Measurements from ENCODE around the gene INSIG1.

The INSIG1 gene

DNA sequence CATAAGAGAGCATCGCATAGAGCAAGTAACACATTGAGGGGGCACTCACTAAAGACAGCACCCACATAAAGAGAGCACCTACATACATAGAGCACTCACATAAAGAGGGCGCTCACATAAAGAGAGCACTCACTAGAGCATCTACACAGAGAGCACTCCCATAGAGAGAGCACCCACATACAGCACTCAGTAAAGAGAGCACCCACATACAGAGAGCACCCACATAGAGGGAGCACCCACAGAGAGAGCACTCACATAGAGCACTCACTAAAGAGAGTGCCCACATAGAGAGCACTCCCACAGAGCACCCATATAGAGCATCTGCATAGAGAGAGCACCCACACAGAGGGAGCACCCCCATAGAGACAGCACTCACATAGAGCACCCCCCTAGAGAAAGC is 47.8 kb downstream of the INSIG1 start:
- H3K4me1 ChIP-seq (ENCODE audit: control insufficient read depth, insufficient read depth, low read length): no peaks in the 10 kb centered on the region
- POLR2A ChIA-PET: interaction anchor here (1.0 kb wide), 2 partner anchors 343 to 417 kb away, joined by 3 read pairs; partner anchors contain the start of gene PAXIP1
- TF ChIP-seq KLF10 (tag by site-specific recombination; IDR thresholded peaks at IDR 0.05) (no peak), ZNF366 (tag by site-specific recombination; conservative IDR thresholded peaks at IDR 0.05) (no peak), ZFP3 (tag by site-specific recombination; IDR thresholded peaks at IDR 0.05; ENCODE audit: low read depth) (no peak), ZNF211 (tag by site-specific recombination; IDR thresholded peaks at IDR 0.05; ENCODE audit: low read depth) (no peak), ZNF596 (tag by site-specific recombination; IDR thresholded peaks at IDR 0.05) (peak; percentile 20), ZNF24 (tag by site-specific recombination; IDR thresholded peaks at IDR 0.05) (no peak), ZBTB8A (tag by site-specific recombination; IDR thresholded peaks at IDR 0.05) (no peak)

GRCh38 chr7:155346285-155346684 is 48.6 kb downstream of the INSIG1 start:
- Histone ChIP-seq H3K4me1 (ENCODE audit: control insufficient read depth, insufficient read depth, low read length) (no peaks in the 10 kb centered on the region), H3K36me3 (ENCODE audit: control insufficient read depth in 2 of 2, insufficient read depth in 1 of 2, low read length in 2 of 2) (no peaks in the 10 kb centered on the region), H3K4me3 (ENCODE audit: low read depth, low read length) (no peak overlapping the region), H3K9me3 (ENCODE audit: control insufficient read depth, insufficient read depth, low read depth, low read length) (no peaks in the 10 kb centered on the region), H3K27ac (ENCODE audit: extremely low read depth, low read depth, low read length) (no peak overlapping the region)
- TF ChIP-seq ZNF670 (tag by site-specific recombination; IDR thresholded peaks at IDR 0.05; ENCODE audit: low read depth): no peak
- TF ChIP-seq, protein P1, sequence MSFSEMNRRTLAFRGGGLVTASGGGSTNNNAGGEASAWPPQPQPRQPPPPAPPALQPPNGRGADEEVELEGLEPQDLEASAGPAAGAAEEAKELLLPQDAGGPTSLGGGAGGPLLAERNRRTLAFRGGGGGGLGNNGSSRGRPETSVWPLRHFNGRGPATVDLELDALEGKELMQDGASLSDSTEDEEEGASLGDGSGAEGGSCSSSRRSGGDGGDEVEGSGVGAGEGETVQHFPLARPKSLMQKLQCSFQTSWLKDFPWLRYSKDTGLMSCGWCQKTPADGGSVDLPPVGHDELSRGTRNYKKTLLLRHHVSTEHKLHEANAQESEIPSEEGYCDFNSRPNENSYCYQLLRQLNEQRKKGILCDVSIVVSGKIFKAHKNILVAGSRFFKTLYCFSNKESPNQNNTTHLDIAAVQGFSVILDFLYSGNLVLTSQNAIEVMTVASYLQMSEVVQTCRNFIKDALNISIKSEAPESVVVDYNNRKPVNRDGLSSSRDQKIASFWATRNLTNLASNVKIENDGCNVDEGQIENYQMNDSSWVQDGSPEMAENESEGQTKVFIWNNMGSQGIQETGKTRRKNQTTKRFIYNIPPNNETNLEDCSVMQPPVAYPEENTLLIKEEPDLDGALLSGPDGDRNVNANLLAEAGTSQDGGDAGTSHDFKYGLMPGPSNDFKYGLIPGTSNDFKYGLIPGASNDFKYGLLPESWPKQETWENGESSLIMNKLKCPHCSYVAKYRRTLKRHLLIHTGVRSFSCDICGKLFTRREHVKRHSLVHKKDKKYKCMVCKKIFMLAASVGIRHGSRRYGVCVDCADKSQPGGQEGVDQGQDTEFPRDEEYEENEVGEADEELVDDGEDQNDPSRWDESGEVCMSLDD (tag by site-specific recombination; IDR thresholded peaks at IDR 0.05): peak; percentile 46; the same call in 1 of the 2 replicates
- 0 out of 2 replicates have a peak, but pooled peaks have one; percentile 1 for TF ChIP-seq ZNF596 (tag by site-specific recombination; IDR thresholded peaks at IDR 0.05)
- TF ChIP-seq FEZF1 (tag by site-specific recombination; IDR thresholded peaks at IDR 0.05): no peak
- POLR2A ChIA-PET: no interaction called here
- CTCF ChIA-PET: no interaction called here

More for the DNA sequence above, 47.8 kb downstream of the INSIG1 start:
- no peak overlapping the region for H3K4me3 ChIP-seq (ENCODE audit: low read depth, low read length)
- no peaks in the 10 kb centered on the region for H3K9me3 ChIP-seq (ENCODE audit: control insufficient read depth, insufficient read depth, low read depth, low read length)
- CTCF ChIA-PET: interaction anchor here (0.5 to 3.3 kb wide), 57 partner anchors 9 to 560 kb away, joined by 3 to 29 read pairs (median 4); no protein-coding TSS in a partner anchor
- no peak overlapping the region for H3K27ac ChIP-seq (ENCODE audit: extremely low read depth, low read depth, low read length)
- H3K36me3 ChIP-seq (ENCODE audit: control insufficient read depth in 2 of 2, insufficient read depth in 1 of 2, low read length in 2 of 2): no peaks in the 10 kb centered on the region

- TF ChIP-seq EGR2 (tag by site-specific recombination; IDR thresholded peaks at IDR 0.05; ENCODE audit: low read depth): 0 out of 2 replicates have a peak, but pooled peaks have one; percentile 2
- TF ChIP-seq HIC1 (tag by site-specific recombination; IDR thresholded peaks at IDR 0.05): no peak
- Histone ChIP-seq H3K36me3 (ENCODE audit: control insufficient read depth in 2 of 2, insufficient read depth in 1 of 2, low read length in 2 of 2) (no peaks in the 10 kb centered on the region), H3K27ac (ENCODE audit: extremely low read depth, low read depth, low read length) (no peak overlapping the region), H3K4me1 (ENCODE audit: control insufficient read depth, insufficient read depth, low read length) (no peaks in the 10 kb centered on the region), H3K4me3 (ENCODE audit: low read depth, low read length) (no peak overlapping the region), H3K9me3 (ENCODE audit: control insufficient read depth, insufficient read depth, low read depth, low read length) (no peaks in the 10 kb centered on the region)
- ChIA-PET POLR2A (no interaction called here), CTCF (no interaction called here)
These were observed 51.1 kb downstream of the INSIG1 start for GRCh38 chr7:155348806-155349205.

- H3K36me3 ChIP-seq (ENCODE audit: control insufficient read depth in 2 of 2, insufficient read depth in 1 of 2, low read length in 2 of 2): no peaks in the 10 kb centered on the region
- H3K9me3 ChIP-seq (ENCODE audit: control insufficient read depth, insufficient read depth, low read depth, low read length): no peaks in the 10 kb centered on the region
- no peaks in the 10 kb centered on the region for H3K4me1 ChIP-seq (ENCODE audit: control insufficient read depth, insufficient read depth, low read length)
- ChIA-PET POLR2A (interaction anchor here (0.6 kb wide), 1 partner anchor 75 kb away, joined by 3 read pairs; no protein-coding TSS in a partner anchor), CTCF (interaction anchor here (0.6 kb wide), 1 partner anchor 186 kb away, joined by 3 read pairs; no protein-coding TSS in a partner anchor)
- no peak overlapping the region for H3K4me3 ChIP-seq (ENCODE audit: low read depth, low read length)
- H3K27ac ChIP-seq (ENCODE audit: extremely low read depth, low read depth, low read length): no peak overlapping the region
- no peak for TF ChIP-seq ZNF48 (tag by site-specific recombination; IDR thresholded peaks at IDR 0.05)
- TF ChIP-seq ZNF19 (tag by site-specific recombination; IDR thresholded peaks at IDR 0.05; ENCODE audit: low read depth): no peak
- no peak for TF ChIP-seq ZNF624 (tag by site-specific recombination; IDR thresholded peaks at IDR 0.05)
- no peak for TF ChIP-seq ZNF174 (tag by site-specific recombination; IDR thresholded peaks at IDR 0.05)
- no peak for TF ChIP-seq ZFHX2 (tag by site-specific recombination; conservative IDR thresholded peaks at IDR 0.05)
- TF ChIP-seq REST (tag by site-specific recombination; IDR thresholded peaks at IDR 0.05): no peak
- TF ChIP-seq ZNF660 (tag by site-specific recombination; IDR thresholded peaks at IDR 0.05): no peak
These were observed 52.1 kb downstream of the INSIG1 start for GRCh38 chr7:155349601-155350331.
